Germinal center (tissue), 1 donor: ENCODE results near the gene PLAC9.

ENCODE experiments used
- DNase-seq: peaks from one replicate; pipeline ENCODE4 v3.0.0; 2012; ENCODE audit warnings: mixed read lengths, low spot score

Gene PLAC9

GRCh38 chr10:80184291-80184690 is 51.8 kb downstream of the PLAC9 start:
- no peak for DNase-seq

- no peak for DNase-seq
Measured at GRCh38 chr10:80185578-80186299, 53.2 kb downstream of the PLAC9 start.

- DNase-seq = no peak
Measured at GRCh38 chr10:80186364-80187012, 54.0 kb downstream of the PLAC9 start.

- DNase-seq = no peak
Measured at GRCh38 chr10:80187060-80187459, 54.5 kb downstream of the PLAC9 start.

- peak; percentile 89 for DNase-seq
Measured at GRCh38 chr10:80187465-80188409, 55.2 kb downstream of the PLAC9 start.

GRCh38 chr10:80188713-80189112 is 56.2 kb downstream of the PLAC9 start:
- DNase-seq = no peak

- DNase-seq = no peak
Measured at GRCh38 chr10:80191589-80192270, 59.2 kb downstream of the PLAC9 start.

- DNase-seq = no peak
Measured at GRCh38 chr10:80192553-80192952, 60.0 kb downstream of the PLAC9 start.

GRCh38 chr10:80194373-80195045 is 62.0 kb downstream of the PLAC9 start:
- DNase-seq = no peak
